KMS-11 (cell line): ENCODE data around the gene PARP12.

Experiments
- H2AFZ ChIP-seq: fragments of 200-600 bp; sonication (generic); 2 replicates; pipeline ENCODE4 v1.6.1; 2016; ENCODE audit warnings: antibody characterized with exemption, mixed run types, low read depth
- H3K27ac ChIP-seq: fragments of 200-600 bp; sonication (generic); 2 replicates; pipeline ENCODE4 v1.6.1; 2016; ENCODE audit warnings: mild to moderate bottlenecking, mixed run types
- H3K27me3 ChIP-seq: fragments of 200-600 bp; sonication (generic); 2 replicates; pipeline ENCODE4 v1.6.1; 2017; ENCODE audit warnings: mild to moderate bottlenecking, low read depth, mixed run types, moderate library complexity; ENCODE audit not compliant: insufficient read depth
- H3K36me3 ChIP-seq: fragments of 200-600 bp; sonication (generic); 2 replicates; pipeline ENCODE4 v1.6.1; 2017; ENCODE audit warnings: mild to moderate bottlenecking, mixed run types; ENCODE audit not compliant: insufficient read depth
- H3K4me1 ChIP-seq: fragments of 200-600 bp; sonication (generic); 2 replicates; pipeline ENCODE4 v1.6.1; 2016; ENCODE audit warnings: mild to moderate bottlenecking, low read depth, mixed run types; ENCODE audit not compliant: poor library complexity, severe bottlenecking
- H3K4me2 ChIP-seq: fragments of 200-600 bp; sonication (generic); 2 replicates; pipeline ENCODE4 v1.7.0; 2016; ENCODE audit warnings: mild to moderate bottlenecking, mixed run types
- H3K4me3 ChIP-seq: fragments of 200-600 bp; sonication (generic); IDR thresholded peaks from 2 replicates; pipeline ENCODE4 v1.6.1; 2017; ENCODE audit warnings: low read depth, low read length, mixed read lengths; ENCODE audit not compliant: insufficient read depth
- H3K79me2 ChIP-seq: fragments of 200-600 bp; sonication (generic); 2 replicates; pipeline ENCODE4 v1.6.1; 2016; ENCODE audit warnings: low read depth, mixed run types; ENCODE audit not compliant: insufficient read depth
- H3K9ac ChIP-seq: fragments of 200-600 bp; sonication (generic); 2 replicates; pipeline ENCODE4 v1.6.1; 2016; ENCODE audit warnings: mild to moderate bottlenecking, mixed run types
- H4K20me1 ChIP-seq: fragments of 200-600 bp; sonication (generic); 2 replicates; pipeline ENCODE4 v1.6.1; 2016; ENCODE audit warnings: mild to moderate bottlenecking, mixed run types; ENCODE audit not compliant: insufficient read depth
- CTCF ChIP-seq: fragments of 200-600 bp; sonication (generic); conservative IDR thresholded peaks from 2 replicates; pipeline ENCODE4 v1.6.1; 2017; ENCODE audit warnings: low read depth, mild to moderate bottlenecking, antibody characterized with exemption, low read length, moderate library complexity, mixed read lengths

The PARP12 gene

DNA sequence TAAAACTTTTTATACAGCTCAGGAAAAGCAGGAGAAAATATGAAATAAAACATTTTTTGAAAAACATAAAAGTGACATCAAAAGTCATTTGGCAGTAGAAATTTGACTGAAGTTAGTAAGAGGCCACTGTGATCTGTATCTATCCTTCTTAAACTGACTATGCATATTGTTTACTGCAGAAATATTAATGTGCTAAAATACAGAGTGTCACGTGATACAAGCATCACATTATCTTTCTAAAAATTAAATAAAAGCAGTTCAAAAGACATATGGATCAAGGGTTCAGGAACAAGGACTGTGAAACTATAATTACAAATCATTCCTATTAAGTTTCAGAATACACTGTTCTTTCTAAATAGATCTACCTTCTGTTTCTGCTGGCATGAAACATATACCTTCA, 33.7 kb downstream of the PARP12 start:
- H2AFZ ChIP-seq, result no peak overlapping the region
- no peak overlapping the region for H3K9ac ChIP-seq
- TF ChIP-seq CTCF, result no peak
- H3K36me3 ChIP-seq, result no peaks in the 10 kb centered on the region
- no peaks in the 10 kb centered on the region for H3K27me3 ChIP-seq
- H3K4me3 ChIP-seq, result no peak overlapping the region
- no peaks in the 10 kb centered on the region for H3K4me1 ChIP-seq
- H3K4me2 ChIP-seq, result no peak overlapping the region
- H4K20me1 ChIP-seq, result no peaks in the 10 kb centered on the region
- no peaks in the 10 kb centered on the region for H3K79me2 ChIP-seq
- H3K27ac ChIP-seq, result no peak overlapping the region

- no peak overlapping the region for H3K27ac ChIP-seq
- H2AFZ ChIP-seq, result no peak overlapping the region
- TF ChIP-seq CTCF, result no peak
- H3K9ac ChIP-seq, result no peak overlapping the region
- H3K4me2 ChIP-seq, result no peak overlapping the region
- no peaks in the 10 kb centered on the region for H3K27me3 ChIP-seq
- no peaks in the 10 kb centered on the region for H3K36me3 ChIP-seq
- no peak overlapping the region for H3K4me3 ChIP-seq
- no peaks in the 10 kb centered on the region for H4K20me1 ChIP-seq
- no peaks in the 10 kb centered on the region for H3K4me1 ChIP-seq
- no peaks in the 10 kb centered on the region for H3K79me2 ChIP-seq
Observed at GRCh38 chr7:140028311-140028710, 34.4 kb downstream of the PARP12 start.

- Histone ChIP-seq H3K36me3 (no peaks in the 10 kb centered on the region), H3K27ac (no peak overlapping the region)
- TF ChIP-seq CTCF, result no peak
Observed at GRCh38 chr7:140027858-140028257, 34.9 kb downstream of the PARP12 start.

GRCh38 chr7:140026935-140027334, 35.8 kb downstream of the PARP12 start:
- Histone ChIP-seq H3K4me1 (no peaks in the 10 kb centered on the region), H3K4me2 (no peak overlapping the region), H3K36me3 (no peaks in the 10 kb centered on the region), H3K9ac (no peak overlapping the region), H2AFZ (no peak overlapping the region), H3K4me3 (no peak overlapping the region), H3K27me3 (no peaks in the 10 kb centered on the region), H3K79me2 (no peaks in the 10 kb centered on the region), H4K20me1 (no peaks in the 10 kb centered on the region), H3K27ac (no peak overlapping the region)
- TF ChIP-seq CTCF, result no peak

More at GRCh38 chr7:140027858-140028257, 34.9 kb downstream of the PARP12 start:
- no peaks in the 10 kb centered on the region for H3K4me1 ChIP-seq
- H3K4me3 ChIP-seq, result no peak overlapping the region
- no peak overlapping the region for H3K4me2 ChIP-seq
- H3K27me3 ChIP-seq, result no peaks in the 10 kb centered on the region
- H3K79me2 ChIP-seq, result no peaks in the 10 kb centered on the region
- no peak overlapping the region for H3K9ac ChIP-seq
- no peaks in the 10 kb centered on the region for H4K20me1 ChIP-seq
- no peak overlapping the region for H2AFZ ChIP-seq
